ENCODE results near the gene INTS1.

GRCh38 chr7:1480670-1481069, 23.5 kb downstream of the INTS1 start:
- TF ChIP-seq, protein P1, sequence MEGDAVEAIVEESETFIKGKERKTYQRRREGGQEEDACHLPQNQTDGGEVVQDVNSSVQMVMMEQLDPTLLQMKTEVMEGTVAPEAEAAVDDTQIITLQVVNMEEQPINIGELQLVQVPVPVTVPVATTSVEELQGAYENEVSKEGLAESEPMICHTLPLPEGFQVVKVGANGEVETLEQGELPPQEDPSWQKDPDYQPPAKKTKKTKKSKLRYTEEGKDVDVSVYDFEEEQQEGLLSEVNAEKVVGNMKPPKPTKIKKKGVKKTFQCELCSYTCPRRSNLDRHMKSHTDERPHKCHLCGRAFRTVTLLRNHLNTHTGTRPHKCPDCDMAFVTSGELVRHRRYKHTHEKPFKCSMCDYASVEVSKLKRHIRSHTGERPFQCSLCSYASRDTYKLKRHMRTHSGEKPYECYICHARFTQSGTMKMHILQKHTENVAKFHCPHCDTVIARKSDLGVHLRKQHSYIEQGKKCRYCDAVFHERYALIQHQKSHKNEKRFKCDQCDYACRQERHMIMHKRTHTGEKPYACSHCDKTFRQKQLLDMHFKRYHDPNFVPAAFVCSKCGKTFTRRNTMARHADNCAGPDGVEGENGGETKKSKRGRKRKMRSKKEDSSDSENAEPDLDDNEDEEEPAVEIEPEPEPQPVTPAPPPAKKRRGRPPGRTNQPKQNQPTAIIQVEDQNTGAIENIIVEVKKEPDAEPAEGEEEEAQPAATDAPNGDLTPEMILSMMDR (IDR thresholded peaks at IDR 0.05; ENCODE audit: low read depth, low read length, poor library complexity, severe bottlenecking), result no peak
- no peak for TF ChIP-seq EZH2phosphoT487 (IDR thresholded peaks at IDR 0.05; ENCODE audit: borderline replicate concordance, low read length)
